T47D (cell line): ENCODE results near the gene C3orf20.

Source experiments
- DNase-seq, 2 experiments: peaks; one replicate each; pipeline versions ENCODE4 v3.0.0 to v3.0.0-alpha.2; 2011 to 2012; ENCODE audit warnings: low read depth in 1 of 2, low spot score in 1 of 2
- JUND ChIP-seq: IDR thresholded peaks from 2 replicates; pipeline ENCODE4 v1.6.1; 2012; ENCODE audit warnings: low read depth
- in situ Hi-C: cut with HindIII; loops from 2 replicates; pipeline ENCODE4 v1.10.0; 2016; ENCODE audit warnings: low sequenced_read_pairs, low pct_unique_long_range_greater_than_20kb

C3orf20 gene

DNA sequence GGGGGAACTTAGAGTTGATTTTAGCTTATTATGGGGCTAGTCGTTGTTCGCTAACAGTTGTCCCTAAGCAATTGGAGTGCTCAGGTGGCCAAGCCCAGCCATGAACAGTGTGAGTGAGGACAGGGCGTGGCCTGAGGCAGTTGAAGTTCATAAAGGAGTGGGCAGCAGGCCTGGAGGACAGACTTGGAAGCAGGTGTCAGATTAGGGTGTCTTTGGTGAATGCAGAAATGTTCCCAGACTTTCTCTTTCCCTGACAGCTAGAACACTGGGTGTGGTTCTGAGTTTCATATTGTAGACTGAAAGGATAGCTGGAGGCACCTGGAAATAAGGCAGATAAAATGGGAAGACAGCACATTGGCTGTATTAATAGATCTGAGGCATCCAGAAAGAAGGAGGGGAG, 84.0 kb downstream of the C3orf20 start:
- in situ Hi-C loops: no loop called here
- DNase-seq: no peak
- no peak for TF ChIP-seq JUND

DNA sequence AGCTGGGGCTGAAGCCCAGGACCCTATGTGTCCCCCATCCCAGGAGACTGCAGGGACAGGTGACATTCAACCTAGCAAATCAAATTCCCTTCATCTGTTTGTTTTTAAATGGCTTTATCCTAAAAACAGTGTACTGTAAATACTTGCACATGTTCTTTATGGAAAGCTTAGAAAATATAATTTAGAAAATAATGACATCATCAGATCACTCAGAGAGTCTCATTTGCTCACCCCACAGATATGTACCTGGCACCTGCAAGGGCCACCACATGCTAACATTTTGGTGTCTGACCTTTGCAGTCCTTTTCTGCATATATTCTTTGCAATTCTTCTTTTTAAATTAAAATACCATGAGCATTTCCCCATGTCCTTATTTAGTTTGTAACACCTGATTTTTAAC, 85.2 kb downstream of the C3orf20 start:
- no peak for DNase-seq
- TF ChIP-seq JUND: no peak
- in situ Hi-C loops: no loop called here

- in situ Hi-C loops: no loop called here
- no peak for TF ChIP-seq JUND
- no peak for DNase-seq
These were observed 86.3 kb downstream of the C3orf20 start for GRCh38 chr3:14761121-14761672.

DNA sequence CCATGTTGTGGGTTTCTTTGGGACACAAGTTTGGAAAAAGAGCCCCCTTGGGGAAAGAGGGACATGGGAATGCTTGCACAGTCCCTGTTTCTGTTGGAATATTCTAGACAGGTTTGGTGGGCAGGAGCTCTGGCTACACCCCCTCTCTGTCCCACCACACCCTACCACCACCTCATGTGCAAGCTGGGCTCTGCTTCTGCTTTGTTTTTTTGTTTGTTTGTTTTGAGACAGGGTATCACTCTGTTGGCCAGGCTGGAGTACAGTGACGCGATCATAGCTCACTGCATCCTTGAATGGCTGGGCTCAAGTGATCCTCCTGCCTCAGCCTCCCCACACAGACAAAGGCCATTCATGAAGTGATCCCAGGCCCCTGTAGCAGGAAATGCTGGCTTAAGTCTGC, 86.9 kb downstream of the C3orf20 start:
- in situ Hi-C loops: no loop called here
- no peak for DNase-seq
- no peak for TF ChIP-seq JUND

DNA sequence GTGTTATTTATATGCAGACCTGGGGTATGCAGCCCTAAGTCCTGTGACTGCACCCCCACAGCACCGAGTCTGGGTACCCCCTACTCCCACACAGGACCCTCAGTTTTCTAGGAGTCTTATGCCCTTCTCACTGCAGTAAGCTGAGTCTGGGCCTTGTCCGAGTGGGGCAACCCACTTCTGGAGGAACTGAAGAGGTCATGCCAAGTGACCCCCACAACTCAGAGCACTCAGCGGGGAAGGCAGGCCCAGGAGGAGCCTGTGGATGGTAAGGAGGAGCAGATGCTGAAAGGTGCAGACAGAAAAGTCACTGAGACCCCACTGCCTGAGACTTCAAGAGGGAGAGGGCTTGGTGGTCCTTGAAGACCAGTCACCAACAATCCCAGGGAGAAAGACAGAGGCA, 87.8 kb downstream of the C3orf20 start:
- in situ Hi-C loops: no loop called here
- DNase-seq: no peak

DNA sequence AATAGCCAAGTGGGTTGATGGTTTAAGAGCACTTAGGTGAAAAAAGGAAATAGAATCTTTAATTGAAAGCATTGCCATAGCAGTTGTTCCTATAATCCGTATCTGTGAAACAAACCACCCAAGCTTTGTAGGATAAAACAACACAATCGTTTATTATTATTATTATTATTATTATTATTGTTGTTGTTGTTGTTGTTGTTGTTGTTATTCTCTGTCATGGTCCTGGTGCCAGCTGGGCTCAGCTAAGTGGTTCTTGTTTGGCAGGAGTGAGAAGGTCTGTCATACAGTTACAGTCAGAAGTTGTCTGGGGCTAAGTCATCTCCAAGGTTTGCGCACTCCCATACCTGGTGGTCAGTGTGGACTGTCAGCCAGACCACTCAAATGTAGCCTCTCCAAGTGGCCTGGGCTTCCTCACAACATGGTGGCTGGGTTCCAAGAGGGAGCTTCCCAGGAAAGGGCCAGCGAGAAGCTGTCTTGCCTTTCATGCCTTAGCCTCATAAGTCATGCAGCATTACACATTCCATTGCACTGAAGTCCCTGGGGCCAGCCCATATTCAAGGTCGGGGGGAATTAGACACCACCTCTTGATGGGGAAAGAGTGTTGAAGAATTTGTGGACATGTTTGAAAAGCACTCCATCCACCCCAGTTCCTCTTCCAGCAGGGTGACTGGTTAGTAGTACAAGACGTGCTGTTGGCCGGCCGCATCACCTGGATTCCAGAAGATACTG, 89.6 kb downstream of the C3orf20 start:
- in situ Hi-C loops: no loop called here
- no peak for TF ChIP-seq JUND
- no peak for DNase-seq

More for the DNA sequence above, 87.8 kb downstream of the C3orf20 start:
- TF ChIP-seq JUND: no peak

GRCh38 chr3:14765060-14765400, 90.1 kb downstream of the C3orf20 start:
- TF ChIP-seq JUND: no peak
- in situ Hi-C loops: no loop called here
- no peak for DNase-seq

GRCh38 chr3:14765576-14766427, 90.9 kb downstream of the C3orf20 start:
- in situ Hi-C loops: no loop called here
- no peak for TF ChIP-seq JUND
- no peak for DNase-seq

DNA sequence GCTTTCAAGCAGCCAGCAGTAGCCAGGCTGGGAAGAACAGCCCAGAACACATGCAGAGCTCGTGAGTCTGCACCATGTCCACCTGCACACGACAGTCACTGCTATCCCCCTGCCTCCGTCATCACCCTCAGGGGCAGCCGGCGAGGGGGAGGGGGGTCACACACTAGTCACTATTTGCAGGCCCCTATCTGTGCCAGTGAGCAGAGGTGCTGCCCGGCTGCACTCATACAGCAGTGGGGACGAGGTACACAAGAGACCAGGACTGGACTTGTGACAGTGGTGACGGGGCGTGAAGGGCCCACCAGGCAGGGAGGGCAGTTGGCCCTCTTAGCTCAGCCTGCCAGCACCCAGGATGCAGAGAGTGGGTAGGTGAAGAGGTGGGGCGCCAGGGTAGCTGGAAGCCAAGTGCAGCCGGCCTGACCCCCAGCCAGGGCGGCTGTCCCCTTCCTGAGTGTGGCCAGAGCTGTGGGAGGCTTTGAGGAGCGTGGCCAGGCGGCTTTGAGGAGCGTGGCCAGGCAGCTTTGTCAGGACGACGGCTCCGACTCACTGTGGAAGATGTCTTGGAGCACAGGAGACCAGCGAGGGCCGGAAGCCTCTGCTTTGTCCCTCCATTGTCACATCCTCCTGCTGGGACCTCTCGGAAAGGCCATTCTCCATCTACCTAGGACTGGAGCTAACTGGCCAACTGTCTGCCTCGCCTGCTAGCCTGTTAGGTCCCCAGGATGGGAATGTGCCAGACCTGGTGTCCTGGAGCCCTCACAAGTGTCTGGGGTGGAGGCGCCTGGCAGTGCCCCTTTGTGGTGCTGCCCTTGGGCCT, 91.7 kb downstream of the C3orf20 start:
- TF ChIP-seq JUND: no peak
- no peak for DNase-seq
- in situ Hi-C loops: no loop called here

- no peak for DNase-seq
- no peak for TF ChIP-seq JUND
- in situ Hi-C loops: no loop called here
These were observed 92.5 kb downstream of the C3orf20 start for GRCh38 chr3:14767245-14768051.

DNA sequence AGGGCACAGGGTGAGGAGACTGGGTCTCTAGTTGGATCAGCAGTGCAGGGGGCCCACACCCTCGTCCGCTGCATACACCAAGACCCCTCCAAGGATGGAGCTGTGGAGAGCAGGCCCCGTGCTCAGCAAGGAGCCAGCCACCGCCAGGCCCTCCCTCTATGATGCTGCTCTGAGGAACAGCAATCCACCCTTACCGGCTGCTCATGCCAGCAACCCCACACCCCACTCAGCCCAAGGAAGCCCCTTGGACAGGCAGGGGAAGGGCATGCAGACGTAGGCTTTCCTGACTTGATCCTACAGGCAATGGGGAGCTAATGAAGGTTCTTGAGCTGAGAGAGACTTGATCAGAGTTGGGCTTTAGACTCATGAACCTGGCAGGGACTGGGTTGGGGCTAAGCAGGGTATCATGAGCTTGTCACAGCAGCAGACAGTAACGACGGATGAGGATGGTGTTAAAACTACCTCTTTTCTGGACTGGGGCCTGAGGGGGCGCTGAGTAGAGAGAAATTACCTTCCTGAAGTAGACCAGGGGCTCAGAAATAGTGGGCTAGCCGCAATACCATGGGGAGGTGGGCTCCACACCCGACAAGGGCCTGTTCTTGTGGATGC, 93.3 kb downstream of the C3orf20 start:
- in situ Hi-C loops: no loop called here
- TF ChIP-seq JUND: no peak
- DNase-seq: no peak
